Measurements from ENCODE around the gene CPSF4L.

The CPSF4L gene

DNA sequence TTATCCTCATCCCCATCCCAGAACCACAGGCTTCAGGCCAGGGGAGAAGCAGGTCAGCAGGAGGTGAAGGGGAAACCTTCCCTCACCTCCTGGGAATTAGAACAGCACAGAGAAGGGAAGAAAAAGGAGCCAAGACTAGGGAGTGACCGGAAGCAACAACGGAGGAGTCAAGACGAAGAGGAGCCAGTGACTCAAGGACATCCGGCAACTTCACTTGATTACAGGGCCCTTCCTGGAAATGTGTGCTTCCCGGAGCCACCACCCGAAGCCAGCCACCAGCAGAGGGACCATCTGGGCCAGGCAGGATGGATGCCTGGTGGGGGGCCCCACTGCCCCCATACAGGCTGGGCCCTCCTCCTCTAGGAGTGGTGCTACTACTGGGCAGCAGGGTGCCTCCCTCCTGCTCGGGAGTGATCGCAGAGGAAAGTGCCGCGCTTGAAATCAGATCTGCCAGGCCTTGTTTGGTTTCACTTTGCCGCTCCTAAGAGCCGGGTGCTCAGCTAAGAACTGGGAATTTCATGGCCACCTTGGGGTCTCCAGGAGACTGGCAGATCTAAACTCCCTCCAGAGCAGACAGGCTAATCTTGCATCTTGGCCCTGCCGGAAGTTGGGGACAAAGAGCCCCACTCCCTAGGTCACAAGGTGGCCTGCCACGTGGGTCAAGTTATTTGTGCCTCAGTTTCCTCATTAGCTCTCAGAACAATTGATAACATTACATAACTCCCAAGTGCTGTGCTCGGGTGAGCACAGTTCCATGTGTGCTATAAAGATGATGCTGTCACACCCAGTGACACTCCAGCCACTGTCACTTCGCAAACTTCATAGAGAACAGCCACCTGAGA lies 43.5 kb upstream of the CPSF4L start:
- no peak overlapping the region for H3K23ac ChIP-seq (ENCODE audit: low read length in 2 of 2)
- peak overlapping the region; percentile 75 to 89 for H3K4ac ChIP-seq (ENCODE audit: low read depth in 1 of 2, low read length in 2 of 2)
- H3K18ac ChIP-seq (ENCODE audit: low read depth in 1 of 2, low read length in 2 of 2): peak overlapping the region; percentile 2 to 92
- peak overlapping the region; percentile 33 for H2BK5ac ChIP-seq (ENCODE audit: low read depth, low read length, poor library complexity, severe bottlenecking)
- peak overlapping the region; percentile 90 for H2AK5ac ChIP-seq (ENCODE audit: low read length, severe bottlenecking)
- no peaks in the 10 kb centered on the region for H3K27me3 ChIP-seq (ENCODE audit: control insufficient read depth in 1 of 2, insufficient read depth in 1 of 2, low read length in 2 of 2)
- peak overlapping the region; percentile 70 for H3K27ac ChIP-seq (ENCODE audit: low read length, poor library complexity, severe bottlenecking)
- peak overlapping the region; percentile 74 for H3K4me2 ChIP-seq (ENCODE audit: low read length, poor library complexity, severe bottlenecking)
- H4K8ac ChIP-seq (ENCODE audit: low read length): peak overlapping the region; percentile 98
- peak; percentile 96 for DNase-seq
- H2BK15ac ChIP-seq (ENCODE audit: low read depth, poor library complexity, severe bottlenecking): peak overlapping the region; percentile 88
- peak overlapping the region; percentile 36 to 64 for H3K4me3 ChIP-seq (ENCODE audit: insufficient read depth in 1 of 2, low read depth in 1 of 2, low read length in 2 of 2)
- H4K91ac ChIP-seq (ENCODE audit: low read length): peak overlapping the region; percentile 85
- 10% methylated on average over 16 of the region's 16 CpGs for WGBS
- H3K9me3 ChIP-seq (ENCODE audit: control insufficient read depth, low read length): no peaks in the 10 kb centered on the region
- peak overlapping the region; percentile 93 for H2BK120ac ChIP-seq (ENCODE audit: low read depth, low read length)
- peak overlapping the region; percentile 62 to 95 for H2BK12ac ChIP-seq (ENCODE audit: low read length in 2 of 2)
- H2AFZ ChIP-seq (ENCODE audit: low read depth, low read length): no peak overlapping the region
- peak overlapping the region in 1 of 2 experiments; percentile 68 for H3K14ac ChIP-seq (ENCODE audit: low read length in 2 of 2)
- no peaks in the 10 kb centered on the region for H3K79me1 ChIP-seq (replicated peaks; ENCODE audit: low read length, poor library complexity, severe bottlenecking)
- peaks cover 6 to 8% of the 10 kb centered on the region in 2 experiments for H3K36me3 ChIP-seq (ENCODE audit: control insufficient read depth in 1 of 2, insufficient read depth in 2 of 2, low read depth in 1 of 2, low read length in 2 of 2)
- H3K9ac ChIP-seq (ENCODE audit: low read length): peak overlapping the region; percentile 80
- H3K4me1 ChIP-seq (ENCODE audit: control insufficient read depth, insufficient read depth, low read depth, low read length): peaks cover 48% of the 10 kb centered on the region

DNA sequence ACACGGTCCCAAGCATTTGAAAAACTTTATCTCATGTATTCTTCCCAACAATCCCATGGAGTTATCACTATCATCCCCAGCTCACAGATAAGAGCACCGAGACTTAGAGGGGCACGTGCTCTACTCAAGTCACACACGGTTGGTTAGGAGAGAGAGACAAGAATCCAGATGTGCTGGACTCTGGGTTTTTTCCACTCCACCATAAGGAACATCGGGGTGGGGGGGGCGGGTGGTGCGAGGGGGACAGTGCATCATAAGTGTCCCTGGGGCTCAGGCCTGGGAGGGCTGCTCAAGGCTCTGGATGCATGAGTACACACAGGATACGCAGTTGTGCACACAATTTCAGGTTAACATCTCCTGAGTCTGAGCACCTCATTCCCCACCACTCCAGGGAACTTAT lies 42.8 kb upstream of the CPSF4L start:
- WGBS: 26% methylated on average over 7 of the region's 8 CpGs
- Histone ChIP-seq H4K91ac (ENCODE audit: low read length) (peak overlapping the region; percentile 31), H3K9ac (ENCODE audit: low read length) (peak overlapping the region; percentile 80), H3K4ac (ENCODE audit: low read depth in 1 of 2, low read length in 2 of 2) (peak overlapping the region in 1 of 2 experiments; percentile 75), H4K8ac (ENCODE audit: low read length) (peak overlapping the region; percentile 56), H2BK12ac (ENCODE audit: low read length in 2 of 2) (peak overlapping the region; percentile 28 to 95), H2BK120ac (ENCODE audit: low read depth, low read length) (peak overlapping the region; percentile 93), H3K27me3 (ENCODE audit: control insufficient read depth in 1 of 2, insufficient read depth in 1 of 2, low read length in 2 of 2) (no peaks in the 10 kb centered on the region), H2BK5ac (ENCODE audit: low read depth, low read length, poor library complexity, severe bottlenecking) (no peak overlapping the region), H3K79me1 (replicated peaks; ENCODE audit: low read length, poor library complexity, severe bottlenecking) (peaks cover 2% of the 10 kb centered on the region), H3K4me2 (ENCODE audit: low read length, poor library complexity, severe bottlenecking) (no peak overlapping the region), H2AK5ac (ENCODE audit: low read length, severe bottlenecking) (peak overlapping the region; percentile 1), H3K18ac (ENCODE audit: low read depth in 1 of 2, low read length in 2 of 2) (peak overlapping the region; percentile 11 to 92), H3K23ac (ENCODE audit: low read length in 2 of 2) (no peak overlapping the region), H3K9me3 (ENCODE audit: control insufficient read depth, low read length) (no peaks in the 10 kb centered on the region), H3K4me1 (ENCODE audit: control insufficient read depth, insufficient read depth, low read depth, low read length) (peaks cover 51% of the 10 kb centered on the region), H3K36me3 (ENCODE audit: control insufficient read depth in 1 of 2, insufficient read depth in 2 of 2, low read depth in 1 of 2, low read length in 2 of 2) (peaks cover 10 to 11% of the 10 kb centered on the region in 2 experiments), H3K27ac (ENCODE audit: low read length, poor library complexity, severe bottlenecking) (peak overlapping the region; percentile 70), H2AFZ (ENCODE audit: low read depth, low read length) (no peak overlapping the region), H3K4me3 (ENCODE audit: insufficient read depth in 1 of 2, low read depth in 1 of 2, low read length in 2 of 2) (peak overlapping the region in 1 of 2 experiments; percentile 64), H2BK15ac (ENCODE audit: low read depth, poor library complexity, severe bottlenecking) (no peak overlapping the region), H3K14ac (ENCODE audit: low read length in 2 of 2) (no peak overlapping the region)
- DNase-seq: peak; percentile 74

DNA sequence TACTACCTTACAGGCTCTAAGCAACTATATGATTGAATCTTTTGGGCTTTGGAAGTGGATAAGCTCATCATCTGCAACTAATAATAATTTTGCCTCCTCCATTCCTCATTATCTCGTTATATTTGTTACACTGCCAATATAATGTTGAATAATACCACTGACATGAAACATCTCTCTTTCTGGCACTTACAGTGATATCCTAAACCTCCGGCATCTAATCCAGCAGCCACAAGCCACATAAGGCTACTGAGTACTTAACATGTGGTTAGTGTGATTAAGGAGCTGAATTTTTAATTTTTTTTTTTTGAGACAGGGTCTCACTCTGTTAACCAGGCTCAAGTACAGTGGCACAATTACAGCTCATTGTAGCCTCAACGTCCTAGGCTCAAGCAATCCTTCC lies 40.5 kb upstream of the CPSF4L start:
- Histone ChIP-seq H4K91ac (ENCODE audit: low read length) (no peak overlapping the region), H3K4ac (ENCODE audit: low read depth in 1 of 2, low read length in 2 of 2) (no peak overlapping the region), H3K4me1 (ENCODE audit: control insufficient read depth, insufficient read depth, low read depth, low read length) (peaks cover 51% of the 10 kb centered on the region), H3K27me3 (ENCODE audit: control insufficient read depth in 1 of 2, insufficient read depth in 1 of 2, low read length in 2 of 2) (no peaks in the 10 kb centered on the region), H3K9ac (ENCODE audit: low read length) (peak overlapping the region; percentile 19), H3K79me1 (replicated peaks; ENCODE audit: low read length, poor library complexity, severe bottlenecking) (peaks cover 2% of the 10 kb centered on the region), H2AK5ac (ENCODE audit: low read length, severe bottlenecking) (no peak overlapping the region), H3K4me2 (ENCODE audit: low read length, poor library complexity, severe bottlenecking) (no peak overlapping the region), H3K4me3 (ENCODE audit: insufficient read depth in 1 of 2, low read depth in 1 of 2, low read length in 2 of 2) (no peak overlapping the region), H2BK5ac (ENCODE audit: low read depth, low read length, poor library complexity, severe bottlenecking) (no peak overlapping the region), H3K18ac (ENCODE audit: low read depth in 1 of 2, low read length in 2 of 2) (no peak overlapping the region), H2AFZ (ENCODE audit: low read depth, low read length) (no peak overlapping the region), H3K9me3 (ENCODE audit: control insufficient read depth, low read length) (no peaks in the 10 kb centered on the region), H3K14ac (ENCODE audit: low read length in 2 of 2) (no peak overlapping the region), H4K8ac (ENCODE audit: low read length) (no peak overlapping the region), H2BK12ac (ENCODE audit: low read length in 2 of 2) (no peak overlapping the region), H3K27ac (ENCODE audit: low read length, poor library complexity, severe bottlenecking) (no peak overlapping the region), H3K23ac (ENCODE audit: low read length in 2 of 2) (no peak overlapping the region), H3K36me3 (ENCODE audit: control insufficient read depth in 1 of 2, insufficient read depth in 2 of 2, low read depth in 1 of 2, low read length in 2 of 2) (peaks cover 3 to 11% of the 10 kb centered on the region in 2 experiments), H2BK120ac (ENCODE audit: low read depth, low read length) (no peak overlapping the region), H2BK15ac (ENCODE audit: low read depth, poor library complexity, severe bottlenecking) (no peak overlapping the region)
- peak; percentile 33 for DNase-seq
- 97% methylated on average over 2 of the region's 3 CpGs for WGBS

DNA sequence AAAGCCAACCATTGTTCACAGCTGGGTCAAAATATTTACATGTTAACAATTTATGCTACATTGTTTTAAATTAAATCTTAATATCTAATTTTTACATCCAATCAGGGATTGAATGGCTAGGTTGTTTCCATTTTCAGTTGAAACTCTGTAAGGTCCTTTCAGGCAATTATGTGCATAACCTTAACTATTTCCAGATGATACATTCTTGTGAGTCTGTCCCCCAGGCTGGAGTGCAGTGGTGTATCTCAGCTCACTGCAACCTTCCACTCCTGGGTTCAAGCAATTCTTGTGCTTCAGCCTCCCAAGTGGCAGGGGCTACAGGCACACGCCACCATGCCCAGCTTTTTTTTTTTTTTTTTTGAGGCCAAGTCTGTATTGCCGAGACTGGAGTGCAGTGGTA lies 39.7 kb upstream of the CPSF4L start:
- Histone ChIP-seq H3K9ac (ENCODE audit: low read length) (no peak overlapping the region), H2BK12ac (ENCODE audit: low read length in 2 of 2) (no peak overlapping the region), H3K4me1 (ENCODE audit: control insufficient read depth, insufficient read depth, low read depth, low read length) (peaks cover 44% of the 10 kb centered on the region), H4K91ac (ENCODE audit: low read length) (no peak overlapping the region), H3K4me2 (ENCODE audit: low read length, poor library complexity, severe bottlenecking) (no peak overlapping the region), H3K27ac (ENCODE audit: low read length, poor library complexity, severe bottlenecking) (no peak overlapping the region), H2BK120ac (ENCODE audit: low read depth, low read length) (no peak overlapping the region), H3K4me3 (ENCODE audit: insufficient read depth in 1 of 2, low read depth in 1 of 2, low read length in 2 of 2) (no peak overlapping the region), H2AK5ac (ENCODE audit: low read length, severe bottlenecking) (no peak overlapping the region), H3K36me3 (ENCODE audit: control insufficient read depth in 1 of 2, insufficient read depth in 2 of 2, low read depth in 1 of 2, low read length in 2 of 2) (peaks cover 3 to 6% of the 10 kb centered on the region in 2 experiments), H4K8ac (ENCODE audit: low read length) (no peak overlapping the region), H2BK5ac (ENCODE audit: low read depth, low read length, poor library complexity, severe bottlenecking) (no peak overlapping the region), H2AFZ (ENCODE audit: low read depth, low read length) (no peak overlapping the region), H3K4ac (ENCODE audit: low read depth in 1 of 2, low read length in 2 of 2) (no peak overlapping the region), H3K23ac (ENCODE audit: low read length in 2 of 2) (no peak overlapping the region), H3K27me3 (ENCODE audit: control insufficient read depth in 1 of 2, insufficient read depth in 1 of 2, low read length in 2 of 2) (no peaks in the 10 kb centered on the region), H3K14ac (ENCODE audit: low read length in 2 of 2) (no peak overlapping the region), H3K79me1 (replicated peaks; ENCODE audit: low read length, poor library complexity, severe bottlenecking) (peaks cover 2% of the 10 kb centered on the region), H3K18ac (ENCODE audit: low read depth in 1 of 2, low read length in 2 of 2) (no peak overlapping the region), H3K9me3 (ENCODE audit: control insufficient read depth, low read length) (no peaks in the 10 kb centered on the region), H2BK15ac (ENCODE audit: low read depth, poor library complexity, severe bottlenecking) (no peak overlapping the region)
- no peak for DNase-seq
- WGBS: 100% methylated on average over 1 of the region's 2 CpGs

All from mesenchymal stem cell (in vitro differentiated cells and primary cell).